HL-60/S4 (cell line): ENCODE data around the gene CTAG1A.
"Not testable (repeated sequence)": the region's sequence is repeated elsewhere in the genome, so short reads cannot be mapped to it uniquely, and the experiment has no call there.

Source experiments
- in situ Hi-C: fragments of 300-500 bp; cut with MboI; formaldehyde crosslinking; loops from 2 replicates; pipeline ENCODE4 v1.14.3; 2022; ENCODE audit warnings: low sequenced_read_pairs

CTAG1A gene

GRCh38 chrX:154584585-154585183, at the start of gene CTAG1A:
TSS of gene CTAG1A (plus strand) at chrX:154585133. CDS start at chrX:154585207, 74 bp downstream.
- in situ Hi-C loops = not testable (repeated sequence)

GRCh38 chrX:154535892-154536291, 49.0 kb upstream of the CTAG1A start:
- in situ Hi-C loops = loop anchor here (25.0 kb wide), 1 partner anchor 799 kb away; no protein-coding TSS in a partner anchor

- in situ Hi-C loops = loop anchor here (25.0 kb wide), 1 partner anchor 802 kb away; no protein-coding TSS in a partner anchor
Observed at GRCh38 chrX:154539077-154539476, 45.9 kb upstream of the CTAG1A start.

GRCh38 chrX:154540365-154540764, 44.6 kb upstream of the CTAG1A start:
- in situ Hi-C loops = loop anchor here (25.0 kb wide), 1 partner anchor 803 kb away; no protein-coding TSS in a partner anchor

GRCh38 chrX:154540897-154541535, 43.9 kb upstream of the CTAG1A start:
- in situ Hi-C loops = loop anchor here (25.0 kb wide), 1 partner anchor 804 kb away; no protein-coding TSS in a partner anchor

- in situ Hi-C loops = loop anchor here (25.0 kb wide), 1 partner anchor 804 kb away; no protein-coding TSS in a partner anchor
Observed at GRCh38 chrX:154541589-154541895, 43.4 kb upstream of the CTAG1A start.

- in situ Hi-C loops = loop anchor here (25.0 kb wide), 1 partner anchor 805 kb away; no protein-coding TSS in a partner anchor
Observed at GRCh38 chrX:154541896-154542722, 42.8 kb upstream of the CTAG1A start.

- in situ Hi-C loops = loop anchor here (25.0 kb wide), 1 partner anchor 806 kb away; no protein-coding TSS in a partner anchor
Observed at GRCh38 chrX:154542723-154543424, 42.1 kb upstream of the CTAG1A start.

- in situ Hi-C loops = loop anchor here (25.0 kb wide), 1 partner anchor 808 kb away; no protein-coding TSS in a partner anchor
Observed at GRCh38 chrX:154545673-154546274, 39.2 kb upstream of the CTAG1A start.

GRCh38 chrX:154546354-154547244, 38.3 kb upstream of the CTAG1A start, which contains the start of gene G6PD:
TSS of gene G6PD (minus strand) at chrX:154546846. CDS start at chrX:154546155, 691 bp downstream.
- in situ Hi-C loops = loop anchor here (25.0 kb wide), 1 partner anchor 809 kb away; no protein-coding TSS in a partner anchor

GRCh38 chrX:154547245-154548027, 37.5 kb upstream of the CTAG1A start, which contains the start of gene IKBKG:
TSS of gene IKBKG (plus strand) at chrX:154547620. CDS start at chrX:154552003, 4,383 bp downstream.
- in situ Hi-C loops = loop anchor here (25.0 kb wide), 1 partner anchor 810 kb away; no protein-coding TSS in a partner anchor

- in situ Hi-C loops = loop anchor here (25.0 kb wide), 1 partner anchor 811 kb away; no protein-coding TSS in a partner anchor
Observed at GRCh38 chrX:154548028-154548316, 37.0 kb upstream of the CTAG1A start.

- in situ Hi-C loops = loop anchor here (25.0 kb wide), 1 partner anchor 812 kb away; no protein-coding TSS in a partner anchor
Observed at GRCh38 chrX:154549766-154550165, 35.2 kb upstream of the CTAG1A start.

GRCh38 chrX:154552112-154552806, 32.7 kb upstream of the CTAG1A start:
- in situ Hi-C loops = not testable (repeated sequence)

- in situ Hi-C loops = not testable (repeated sequence)
Observed at GRCh38 chrX:154558060-154558690, 26.8 kb upstream of the CTAG1A start.

GRCh38 chrX:154558896-154559295, 26.0 kb upstream of the CTAG1A start:
- in situ Hi-C loops = not testable (repeated sequence)

GRCh38 chrX:154560326-154560725, 24.6 kb upstream of the CTAG1A start:
- in situ Hi-C loops = not testable (repeated sequence)
